HepG2 (cell line): Measurements from ENCODE around the gene C10orf71. TPM values are rescaled to one million over a fixed set of nuclear protein-coding genes. Genes with fewer than 3 reads are reported as not detected.

Source experiments
- ATAC-seq: fragments of 200-7000 bp; cut with Tn5 transposase; 3 replicates; pipeline ENCODE4 v1.9.1; 2020; ENCODE audit warnings: mild to moderate bottlenecking, moderate library complexity
- BruUV-seq: library from RNA; stranded (reverse); fragments of 400-500 nt; replicated peaks from 2 replicates; lab custom pipeline; 2021; lab: Mats Ljungman, UMichigan
- CTCF ChIA-PET: fragments of 300-600 bp; formaldehyde crosslinking; extraction: SDS; loops from one replicate; lab custom pipeline; 2021; ENCODE audit warnings: low total read pairs, inconsistent platforms, low intra/inter-chr PET ratio; lab: Yijun Ruan, JAX
- POLR2A ChIA-PET: fragments of 350-600 bp; sonication (Branson Sonifier 250); formaldehyde crosslinking; loops from one replicate; lab custom pipeline; 2020; ENCODE audit warnings: antibody characterized with exemption, inconsistent platforms; lab: Yijun Ruan, JAX
- DNase-seq: peaks from one replicate; pipeline ENCODE4 v3.0.0-alpha.2; 2015; ENCODE audit warnings: low spot score
- FAIRE-seq: peaks from 3 replicates; lab custom pipeline; 2011; peaks lifted over from hg19 to GRCh38; lab: Jason Lieb, UNC
- H2AFZ ChIP-seq: one replicate; pipeline ENCODE4 v1.6.1; 2011; ENCODE audit warnings: low read length, inconsistent platforms
- H3K27ac ChIP-seq: fragments of 300-600 bp; 3 replicates; pipeline ENCODE4 v1.8.0; 2011; ENCODE audit warnings: mixed run types, mild to moderate bottlenecking, mixed read lengths, low read length, inconsistent platforms; ENCODE audit not compliant: insufficient read depth; ENCODE audit errors: extremely low read length
- H3K27me3 ChIP-seq, 2 experiments: fragments of 200-600 bp in 1 of 2; 2 replicates in 1 of 2; 3 replicates in 1 of 2; pipeline versions ENCODE4 v1.6.0 to v1.8.0; 2011; ENCODE audit warnings: low read length in 2 of 2, mild to moderate bottlenecking in 2 of 2, moderate library complexity in 2 of 2, inconsistent platforms in 1 of 2; ENCODE audit not compliant: insufficient read depth in 2 of 2, control insufficient read depth in 1 of 2
- H3K36me3 ChIP-seq, 2 experiments: fragments of 200-600 bp in 1 of 2; replicated peaks in 1 of 2; 2 replicates in 1 of 2; 3 replicates in 1 of 2; pipeline versions ENCODE4 v1.5.1 to v1.8.0; 2011; ENCODE audit warnings: low read length in 2 of 2, inconsistent platforms in 1 of 2; ENCODE audit not compliant: insufficient read depth in 2 of 2, control insufficient read depth in 1 of 2
- H3K4me1 ChIP-seq: 2 replicates; pipeline ENCODE4 v1.5.1; 2012; ENCODE audit warnings: low read length, inconsistent platforms; ENCODE audit not compliant: insufficient read depth
- H3K4me2 ChIP-seq: 2 replicates; pipeline ENCODE4 v1.6.0; 2011; ENCODE audit warnings: low read depth, low read length, inconsistent platforms
- H3K4me3 ChIP-seq, 3 experiments: fragments of 200-600 bp in 1 of 3; sonication (generic), shearing (Covaris generic) in 1 of 3; replicated peaks in 1 of 3; 2 replicates each; pipeline ENCODE4 v1.5.1; 2011 to 2016; ENCODE audit warnings: low read length in 3 of 3, inconsistent platforms in 2 of 3, low read depth in 2 of 3, mild to moderate bottlenecking in 2 of 3, control low read depth in 1 of 3, mixed read lengths in 1 of 3; ENCODE audit not compliant: insufficient read depth in 1 of 3
- H3K79me2 ChIP-seq: one replicate; pipeline ENCODE4 v1.6.1; 2011; ENCODE audit warnings: low read length, inconsistent platforms; ENCODE audit not compliant: insufficient read depth
- H3K9ac ChIP-seq: 2 replicates; pipeline ENCODE4 v1.6.0; 2011; ENCODE audit warnings: mild to moderate bottlenecking, low read depth, low read length, inconsistent platforms; ENCODE audit not compliant: insufficient read depth
- H3K9me3 ChIP-seq: 2 replicates; pipeline ENCODE4 v1.5.1; 2012; ENCODE audit warnings: mild to moderate bottlenecking, low read length
- H4K20me1 ChIP-seq: 2 replicates; pipeline ENCODE4 v1.6.0; 2011; ENCODE audit warnings: inconsistent platforms, mild to moderate bottlenecking, low read length, moderate library complexity; ENCODE audit not compliant: insufficient read depth
- KDM5A ChIP-seq: fragments of 200-600 bp; sonication (generic); IDR thresholded peaks from 2 replicates; pipeline ENCODE4 v1.7.0; 2018; ENCODE audit warnings: antibody characterized with exemption, mild to moderate bottlenecking, low read length, borderline replicate concordance
- ZNF33A ChIP-seq: sonication (generic); formaldehyde crosslinking; IDR thresholded peaks from 2 replicates; pipeline ENCODE4 v1.5.1; 2020; ENCODE audit warnings: missing genetic modification reagents, mild to moderate bottlenecking, moderate library complexity, borderline replicate concordance
- ZNF724P ChIP-seq: sonication (generic); formaldehyde crosslinking; IDR thresholded peaks from 2 replicates; pipeline ENCODE4 v1.8.0; 2022; ENCODE audit warnings: missing genetic modification reagents, borderline replicate concordance
- ZNF75D ChIP-seq: sonication (generic); formaldehyde crosslinking; IDR thresholded peaks from 2 replicates; pipeline ENCODE4 v1.8.1; 2023; ENCODE audit warnings: missing genetic modification reagents, mild to moderate bottlenecking, borderline replicate concordance
- ZNF839 ChIP-seq: sonication (generic); formaldehyde crosslinking; IDR thresholded peaks from 2 replicates; pipeline ENCODE4 v1.4.0; 2020; ENCODE audit warnings: missing genetic modification reagents, mild to moderate bottlenecking, borderline replicate concordance
- whole genome bisulfite sequencing: methylation state at CpG from one replicate; pipeline ENCODE4 v1.1.6; 2017; ENCODE audit warnings: low lambda C conversion rate; 5-methylcytosine and 5-hydroxymethylcytosine counted together
- in situ Hi-C: cut with HindIII; loops from 2 replicates; pipeline ENCODE4 v1.10.0; 2017; ENCODE audit warnings: low pct_unique_long_range_greater_than_20kb; ENCODE audit not compliant: extremely low pct_ligation_motif_present
- intact Hi-C: fragments of 100-400 bp; cut with micrococcal nuclease; formaldehyde crosslinking; loops from one replicate; pipeline ENCODE4 v1.10.0; 2022; ENCODE audit not compliant: unreplicated experiment
- polyA plus RNA-seq, 8 experiments: library from polyadenylated mRNA; depleted of rRNA in 3 of 8; stranded (reverse) in 7 of 8; unstranded in 1 of 8; fragments of >200 nt; fragmentation: Illumina TruSeq in 4 of 8; extraction: Trizol in 4 of 8; gene quantifications; 2 replicates each; pipeline versions ENCODE4 v1.2.1 to v1.2.3, GENCODE V29; 2011 to 2016; ENCODE audit warnings: low read depth in 4 of 8, missing spikeins in 1 of 8, mixed read lengths in 1 of 8; ENCODE audit not compliant: insufficient read depth in 1 of 8
- total RNA-seq, 5 experiments: library from RNA; depleted of rRNA; stranded (reverse); fragments of >200 nt; fragmentation: Illumina TruSeq; extraction: Trizol; gene quantifications; 2 replicates each; pipeline ENCODE4 v1.2.3, GENCODE V29; 2016; ENCODE audit warnings: low read depth in 1 of 5
- TF ChIP-seq, protein P1 (sequence below): sonication (generic); formaldehyde crosslinking; IDR thresholded peaks from 2 replicates; pipeline ENCODE4 v1.9.0; 2022; ENCODE audit warnings: low read depth, missing genetic modification reagents
- TF ChIP-seq, protein P2 (sequence below): sonication (generic); formaldehyde crosslinking; IDR thresholded peaks from 2 replicates; pipeline ENCODE4 v1.4.0; 2020; ENCODE audit warnings: missing genetic modification reagents

Gene C10orf71
- total and polyA plus RNA-seq, 2 of the 13 experiments (the other 11 are each of a cell fraction or from before 2014, with no cell fraction given): not detected

DNA sequence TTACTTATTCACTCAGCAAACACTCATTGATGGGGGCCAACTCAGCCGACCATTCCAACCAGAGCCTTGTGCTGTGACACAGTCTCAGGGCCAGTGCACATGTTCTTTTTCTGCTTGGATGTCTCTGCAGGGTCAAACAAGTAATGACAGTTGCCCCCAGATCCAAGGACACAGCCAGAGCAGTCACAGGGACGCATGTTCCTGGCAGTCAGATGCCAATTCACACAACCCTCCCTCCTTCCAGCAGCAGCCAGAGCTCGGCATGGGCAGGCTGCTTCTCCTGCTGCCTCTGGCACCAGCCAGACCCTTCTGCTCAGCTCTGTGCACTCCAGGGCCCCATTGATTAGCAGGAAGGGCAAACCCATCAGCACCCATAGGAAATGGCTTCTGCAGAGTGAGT is 76.6 kb downstream of the C10orf71 start:
- CTCF ChIA-PET: no interaction called here
- H4K20me1 ChIP-seq: no peaks in the 10 kb centered on the region
- no peaks in the 10 kb centered on the region for H3K9me3 ChIP-seq
- intact Hi-C loops: no loop called here
- no peak overlapping the region for H3K4me3 ChIP-seq
- ATAC-seq (no peak), FAIRE-seq (no peak), DNase-seq (no peak)
- H3K9ac ChIP-seq: no peak overlapping the region
- H3K27me3 ChIP-seq: peaks cover 0 to 3% of the 10 kb centered on the region in 2 experiments; a peak in 1 of 5 replicates
- POLR2A ChIA-PET: no interaction called here
- H3K4me1 ChIP-seq: no peaks in the 10 kb centered on the region
- no peaks in the 10 kb centered on the region for H3K36me3 ChIP-seq
- no peak overlapping the region for H3K27ac ChIP-seq
- in situ Hi-C loops: no loop called here
- 38% methylated on average over 2 of the region's 3 CpGs for WGBS
- H2AFZ ChIP-seq: no peak overlapping the region
- BruUV-seq: no TSS peak
- no peak for TF ChIP-seq ZNF75D (CRISPR knock-in tag)
- no peak for TF ChIP-seq ZNF33A (CRISPR knock-in tag)
- TF ChIP-seq, protein P1, sequence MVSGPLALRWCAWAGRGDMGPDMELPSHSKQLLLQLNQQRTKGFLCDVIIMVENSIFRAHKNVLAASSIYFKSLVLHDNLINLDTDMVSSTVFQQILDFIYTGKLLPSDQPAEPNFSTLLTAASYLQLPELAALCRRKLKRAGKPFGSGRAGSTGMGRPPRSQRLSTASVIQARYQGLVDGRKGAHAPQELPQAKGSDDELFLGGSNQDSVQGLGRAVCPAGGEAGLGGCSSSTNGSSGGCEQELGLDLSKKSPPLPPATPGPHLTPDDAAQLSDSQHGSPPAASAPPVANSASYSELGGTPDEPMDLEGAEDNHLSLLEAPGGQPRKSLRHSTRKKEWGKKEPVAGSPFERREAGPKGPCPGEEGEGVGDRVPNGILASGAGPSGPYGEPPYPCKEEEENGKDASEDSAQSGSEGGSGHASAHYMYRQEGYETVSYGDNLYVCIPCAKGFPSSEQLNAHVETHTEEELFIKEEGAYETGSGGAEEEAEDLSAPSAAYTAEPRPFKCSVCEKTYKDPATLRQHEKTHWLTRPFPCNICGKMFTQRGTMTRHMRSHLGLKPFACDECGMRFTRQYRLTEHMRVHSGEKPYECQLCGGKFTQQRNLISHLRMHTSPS (CRISPR knock-in tag): no peak
- no peak for TF ChIP-seq ZNF839 (CRISPR knock-in tag)
- TF ChIP-seq KDM5A: no peak
- TF ChIP-seq, protein P2, sequence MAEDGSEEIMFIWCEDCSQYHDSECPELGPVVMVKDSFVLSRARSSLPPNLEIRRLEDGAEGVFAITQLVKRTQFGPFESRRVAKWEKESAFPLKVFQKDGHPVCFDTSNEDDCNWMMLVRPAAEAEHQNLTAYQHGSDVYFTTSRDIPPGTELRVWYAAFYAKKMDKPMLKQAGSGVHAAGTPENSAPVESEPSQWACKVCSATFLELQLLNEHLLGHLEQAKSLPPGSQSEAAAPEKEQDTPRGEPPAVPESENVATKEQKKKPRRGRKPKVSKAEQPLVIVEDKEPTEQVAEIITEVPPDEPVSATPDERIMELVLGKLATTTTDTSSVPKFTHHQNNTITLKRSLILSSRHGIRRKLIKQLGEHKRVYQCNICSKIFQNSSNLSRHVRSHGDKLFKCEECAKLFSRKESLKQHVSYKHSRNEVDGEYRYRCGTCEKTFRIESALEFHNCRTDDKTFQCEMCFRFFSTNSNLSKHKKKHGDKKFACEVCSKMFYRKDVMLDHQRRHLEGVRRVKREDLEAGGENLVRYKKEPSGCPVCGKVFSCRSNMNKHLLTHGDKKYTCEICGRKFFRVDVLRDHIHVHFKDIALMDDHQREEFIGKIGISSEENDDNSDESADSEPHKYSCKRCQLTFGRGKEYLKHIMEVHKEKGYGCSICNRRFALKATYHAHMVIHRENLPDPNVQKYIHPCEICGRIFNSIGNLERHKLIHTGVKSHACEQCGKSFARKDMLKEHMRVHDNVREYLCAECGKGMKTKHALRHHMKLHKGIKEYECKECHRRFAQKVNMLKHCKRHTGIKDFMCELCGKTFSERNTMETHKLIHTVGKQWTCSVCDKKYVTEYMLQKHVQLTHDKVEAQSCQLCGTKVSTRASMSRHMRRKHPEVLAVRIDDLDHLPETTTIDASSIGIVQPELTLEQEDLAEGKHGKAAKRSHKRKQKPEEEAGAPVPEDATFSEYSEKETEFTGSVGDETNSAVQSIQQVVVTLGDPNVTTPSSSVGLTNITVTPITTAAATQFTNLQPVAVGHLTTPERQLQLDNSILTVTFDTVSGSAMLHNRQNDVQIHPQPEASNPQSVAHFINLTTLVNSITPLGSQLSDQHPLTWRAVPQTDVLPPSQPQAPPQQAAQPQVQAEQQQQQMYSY (CRISPR knock-in tag): no peak
- TF ChIP-seq ZNF724P: no peak
- H3K4me2 ChIP-seq: no peak overlapping the region
- H3K79me2 ChIP-seq: no peaks in the 10 kb centered on the region

Other genes starting within 250 kb of the C10orf71 start
- not detected in 2 replicates for gene VSTM4, start 183.6 kb upstream of the C10orf71 start, total RNA-seq (2016; rRNA removed; fragmentation: Illumina TruSeq; extraction: Trizol)
- gene VSTM4, start 183.6 kb upstream of the C10orf71 start, polyA plus RNA-seq (2011; rRNA removed): not detected in 2 replicates
- gene FAM170B, start 165.1 kb upstream of the C10orf71 start, total RNA-seq (2016; rRNA removed; fragmentation: Illumina TruSeq; extraction: Trizol): not detected in 2 replicates
- gene FAM170B, start 165.1 kb upstream of the C10orf71 start, polyA plus RNA-seq (2011; rRNA removed): not detected in 2 replicates
- gene TMEM273, start 110.8 kb upstream of the C10orf71 start, total RNA-seq (2016; rRNA removed; fragmentation: Illumina TruSeq; extraction: Trizol): not detected in 2 replicates
- gene TMEM273, start 110.8 kb upstream of the C10orf71 start, polyA plus RNA-seq (2011; rRNA removed): not detected in 2 replicates
- gene DRGX, start 96.9 kb downstream of the C10orf71 start, total RNA-seq (2016; rRNA removed; fragmentation: Illumina TruSeq; extraction: Trizol): not detected in 2 replicates
- gene DRGX, start 96.9 kb downstream of the C10orf71 start, polyA plus RNA-seq (2011; rRNA removed): not detected in 2 replicates
- gene ERCC6, start 240.0 kb downstream of the C10orf71 start, total RNA-seq (2016; rRNA removed; fragmentation: Illumina TruSeq; extraction: Trizol): 9.8 and 11.8 TPM in 2 replicates
- 4.8 and 5.1 TPM in 2 replicates for gene ERCC6, start 240.0 kb downstream of the C10orf71 start, polyA plus RNA-seq (2011; rRNA removed)